K562 (cell line): ENCODE results near the gene H2AZ2. TPM values are rescaled to one million over a fixed set of nuclear protein-coding genes. Genes with fewer than 3 reads are reported as not detected.

Experiments used
- ASH1L ChIP-seq: fragments of 450-650 bp; IDR thresholded peaks from 2 replicates; pipeline ENCODE4 v1.6.1; 2018; ENCODE audit warnings: borderline replicate concordance, mild to moderate bottlenecking, low read depth; ENCODE audit not compliant: partially characterized antibody
- CAMTA2 ChIP-seq: fragments of 250-450 bp; sonication (Bioruptor Pico); conservative IDR thresholded peaks from 2 replicates; pipeline ENCODE4 v1.5.1; 2022
- E2F5 ChIP-seq: sonication (generic); formaldehyde crosslinking; IDR thresholded peaks from 2 replicates; pipeline ENCODE4 v1.8.0; 2022; ENCODE audit warnings: mild to moderate bottlenecking, missing genetic modification reagents
- ELF1 ChIP-seq: fragments of 200-800 bp; sonication (Bioruptor generic); IDR thresholded peaks from 2 replicates; pipeline ENCODE4 v1.6.1; 2016; ENCODE audit warnings: missing genetic modification characterization, missing compliant biosample characterization
- ELF4 ChIP-seq: fragments of 450-650 bp; formaldehyde crosslinking; IDR thresholded peaks from 2 replicates; pipeline ENCODE4 v1.4.0; 2022; ENCODE audit warnings: missing genetic modification characterization
- EZH2 ChIP-seq: IDR thresholded peaks from 2 replicates; pipeline ENCODE4 v1.6.1; 2012; ENCODE audit warnings: low read depth, mild to moderate bottlenecking, inconsistent platforms, low read length, borderline replicate concordance
- HNRNPH1 ChIP-seq: fragments of 200-400 bp; formaldehyde crosslinking; optimal IDR thresholded peaks from 2 replicates; pipeline ENCODE3; 2017; ENCODE audit warnings: low read depth, mild to moderate bottlenecking, low read length, moderate library complexity
- HNRNPLL ChIP-seq: fragments of 200-400 bp; formaldehyde crosslinking; IDR thresholded peaks from 2 replicates; pipeline ENCODE4 v1.6.1; 2017; ENCODE audit warnings: low read length, low read depth, mild to moderate bottlenecking; ENCODE audit not compliant: poor library complexity, severe bottlenecking
- NFE2L1 ChIP-seq: fragments of 450-650 bp; IDR thresholded peaks from 2 replicates; pipeline ENCODE4 v1.6.1; 2016; ENCODE audit warnings: missing genetic modification characterization, low read depth, mild to moderate bottlenecking, missing compliant biosample characterization, moderate library complexity, borderline replicate concordance
- PCBP1 ChIP-seq: fragments of 200-400 bp; formaldehyde crosslinking; IDR thresholded peaks from 2 replicates; pipeline ENCODE4 v1.6.1; 2018; ENCODE audit warnings: mild to moderate bottlenecking, low read depth, low read length; ENCODE audit not compliant: poor library complexity, severe bottlenecking
- PHF8 ChIP-seq: fragments of 200-600 bp; sonication (generic); IDR thresholded peaks from 2 replicates; pipeline ENCODE4 v1.6.1; 2012; ENCODE audit warnings: mixed run types, mild to moderate bottlenecking, inconsistent platforms, low read length, moderate library complexity, borderline replicate concordance
- PRDM10 ChIP-seq: fragments of 450-650 bp; IDR thresholded peaks from 2 replicates; pipeline ENCODE4 v1.6.1; 2018; ENCODE audit not compliant: partially characterized antibody
- SOX6 ChIP-seq: fragments of 450-650 bp; IDR thresholded peaks from 2 replicates; pipeline ENCODE4 v1.6.1; 2014; ENCODE audit warnings: mild to moderate bottlenecking
- SUPT5H ChIP-seq: fragments of 450-650 bp; IDR thresholded peaks from 2 replicates; pipeline ENCODE4 v1.6.1; 2016
- TBP ChIP-seq: optimal IDR thresholded peaks from 2 replicates; pipeline ENCODE3; 2011; ENCODE audit warnings: low read depth, low read length, improper control_type of control experiment
- YBX1 ChIP-seq: fragments of 450-650 bp; IDR thresholded peaks from 2 replicates; pipeline ENCODE4 v1.7.1; 2016; ENCODE audit warnings: mild to moderate bottlenecking
- ZBTB5 ChIP-seq: fragments of 450-650 bp; IDR thresholded peaks from 2 replicates; pipeline ENCODE4 v1.6.1; 2017; ENCODE audit warnings: antibody characterized with exemption
- ZNF174 ChIP-seq: fragments of 250-450 bp; sonication (Bioruptor Pico); IDR thresholded peaks from 2 replicates; pipeline ENCODE4 v1.4.0; 2020; ENCODE audit warnings: mild to moderate bottlenecking
- ZNF644 ChIP-seq: fragments of 200-800 bp; sonication (Bioruptor generic); IDR thresholded peaks from 2 replicates; pipeline ENCODE4 v1.6.1; 2016; ENCODE audit warnings: low read depth, missing genetic modification characterization, missing compliant biosample characterization
- ZNF696 ChIP-seq: fragments of 250-450 bp; sonication (Bioruptor Pico); conservative IDR thresholded peaks from 2 replicates; pipeline ENCODE4 v1.4.0; 2020; ENCODE audit warnings: mild to moderate bottlenecking, moderate library complexity
- ZNF707 ChIP-seq: fragments of 250-450 bp; sonication (Bioruptor Pico); conservative IDR thresholded peaks from 2 replicates; pipeline ENCODE4 v1.8.0; 2022; ENCODE audit warnings: inconsistent platforms, mild to moderate bottlenecking, moderate library complexity
- polyA plus RNA-seq, 8 experiments: library from polyadenylated mRNA; depleted of rRNA in 4 of 8; stranded (reverse) in 5 of 8; unstranded in 3 of 8; fragments of >200 nt; fragmentation: Nextera tagmentation in 2 of 8; fragmentation: Illumina TruSeq in 1 of 8; extraction: Ambion mirVana in 2 of 8; extraction: Trizol in 1 of 8; gene quantifications; 2 replicates each; pipeline versions ENCODE4 v1.2.1 to v1.2.3, GENCODE V29; 2011 to 2014; ENCODE audit warnings: inconsistent platforms in 1 of 8, missing spikeins in 1 of 8
- total RNA-seq, 7 experiments: library from RNA; depleted of rRNA in 6 of 7; stranded (reverse); fragments of >200 nt in 6 of 7; fragmentation: Illumina TruSeq in 2 of 7; extraction: Trizol in 2 of 7; gene quantifications; 2 replicates each; pipeline versions ENCODE4 v1.2.1 to v1.2.3, GENCODE V29; 2011 to 2021; ENCODE audit warnings: low replicate concordance in 1 of 7

Gene H2AZ2
- total and polyA plus RNA-seq, 9 of the 15 experiments (the other 6 are each of a cell fraction or from before 2014, with no cell fraction given): 105 to 382 (median 286) TPM

GRCh38 chr7:44796504-44797328 is 51.2 kb downstream of the H2AZ2 start, which contains the start of gene PPIA (continued):
- TF ChIP-seq E2F5 (CRISPR knock-in tag): no peak; the same call in 1 of the 2 replicates
- TF ChIP-seq EZH2: no peak
- TF ChIP-seq PCBP1: peak; percentile 97
- no peak for TF ChIP-seq YBX1
- TF ChIP-seq HNRNPLL: peak; percentile 49
- TF ChIP-seq ZBTB5: no peak
- no peak for TF ChIP-seq ZNF696 (CRISPR knock-in tag)
- 0 out of 2 replicates have a peak, but pooled peaks have one; percentile 71 for TF ChIP-seq CAMTA2 (CRISPR knock-in tag)
- peak; percentile 98 for TF ChIP-seq TBP
- TF ChIP-seq ZNF644 (tag): 0 out of 2 replicates have a peak, but pooled peaks have one; percentile 30
- no peak for TF ChIP-seq ELF4 (CRISPR knock-in tag)
- TF ChIP-seq ELF1: no peak; the same call in 1 of the 2 replicates
- TF ChIP-seq SUPT5H: peak; percentile 99
- no peak for TF ChIP-seq ZNF707 (CRISPR knock-in tag)
- peak; percentile 90 for TF ChIP-seq HNRNPH1
- peak; percentile 59 for TF ChIP-seq SOX6
- TF ChIP-seq ASH1L: peak; percentile 88
- peak; percentile 73 for TF ChIP-seq PHF8
- no peak for TF ChIP-seq ZNF174 (CRISPR knock-in tag)
- TF ChIP-seq PRDM10: no peak
- no peak for TF ChIP-seq NFE2L1 (tag)
